Hepatocyte (in vitro differentiated cells): ENCODE results near the gene IFNL1.

Experiments
- EZH2 ChIP-seq: fragments of 200-600 bp; sonication (generic); IDR thresholded peaks from 2 replicates; pipeline ENCODE4 v1.6.1; 2016; ENCODE audit warnings: antibody characterized with exemption, mild to moderate bottlenecking, borderline replicate concordance
- EZH2phosphoT487 ChIP-seq: fragments of 200-600 bp; sonication (generic); IDR thresholded peaks from one replicate; pipeline ENCODE4 v1.6.1; 2018; ENCODE audit warnings: antibody characterized with exemption, mild to moderate bottlenecking, low read depth, moderate library complexity; ENCODE audit not compliant: unreplicated experiment, severe bottlenecking
- TF ChIP-seq, protein P1 (sequence below): fragments of 200-600 bp; sonication (generic); IDR thresholded peaks from 2 replicates; pipeline ENCODE4 v1.5.1; 2016; ENCODE audit warnings: antibody characterized with exemption, mild to moderate bottlenecking; ENCODE audit not compliant: poor library complexity

DNA sequence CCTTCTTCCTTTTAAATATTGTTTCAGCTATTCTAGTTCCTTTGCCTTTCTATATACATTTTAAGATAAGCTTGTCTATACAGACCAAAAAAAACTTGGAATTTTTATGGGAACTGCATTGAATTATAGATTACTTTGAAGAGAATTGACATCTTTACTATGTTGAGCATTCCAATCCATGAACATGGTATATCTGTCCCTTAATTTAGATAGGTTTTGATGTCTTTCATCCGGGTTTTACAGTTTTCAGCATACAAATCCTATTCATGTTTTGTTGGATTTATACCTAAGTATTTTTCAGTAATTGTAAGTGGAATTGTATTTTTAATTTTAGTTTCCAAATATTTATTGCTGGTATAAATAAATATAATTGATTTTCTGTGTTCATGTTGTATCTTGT lies 12.2 kb upstream of the IFNL1 start:
- TF ChIP-seq, protein P1, sequence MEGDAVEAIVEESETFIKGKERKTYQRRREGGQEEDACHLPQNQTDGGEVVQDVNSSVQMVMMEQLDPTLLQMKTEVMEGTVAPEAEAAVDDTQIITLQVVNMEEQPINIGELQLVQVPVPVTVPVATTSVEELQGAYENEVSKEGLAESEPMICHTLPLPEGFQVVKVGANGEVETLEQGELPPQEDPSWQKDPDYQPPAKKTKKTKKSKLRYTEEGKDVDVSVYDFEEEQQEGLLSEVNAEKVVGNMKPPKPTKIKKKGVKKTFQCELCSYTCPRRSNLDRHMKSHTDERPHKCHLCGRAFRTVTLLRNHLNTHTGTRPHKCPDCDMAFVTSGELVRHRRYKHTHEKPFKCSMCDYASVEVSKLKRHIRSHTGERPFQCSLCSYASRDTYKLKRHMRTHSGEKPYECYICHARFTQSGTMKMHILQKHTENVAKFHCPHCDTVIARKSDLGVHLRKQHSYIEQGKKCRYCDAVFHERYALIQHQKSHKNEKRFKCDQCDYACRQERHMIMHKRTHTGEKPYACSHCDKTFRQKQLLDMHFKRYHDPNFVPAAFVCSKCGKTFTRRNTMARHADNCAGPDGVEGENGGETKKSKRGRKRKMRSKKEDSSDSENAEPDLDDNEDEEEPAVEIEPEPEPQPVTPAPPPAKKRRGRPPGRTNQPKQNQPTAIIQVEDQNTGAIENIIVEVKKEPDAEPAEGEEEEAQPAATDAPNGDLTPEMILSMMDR, result no peak
- no peak for TF ChIP-seq EZH2phosphoT487
- TF ChIP-seq EZH2, result no peak
